Neuronal stem cell (in vitro differentiated cells): Measurements from ENCODE around the gene TMCO5A.

Experiments
- DNase-seq: peaks from one replicate; pipeline ENCODE4 v3.0.0-alpha.2; 2013; ENCODE audit warnings: low spot score
- H2AFZ ChIP-seq: one replicate; pipeline ENCODE4 v1.6.1; 2013; ENCODE audit warnings: mild to moderate bottlenecking, low read length, inconsistent platforms
- H2AK5ac ChIP-seq: 2 replicates; pipeline ENCODE4 v1.6.1; 2013; ENCODE audit warnings: low read depth, mild to moderate bottlenecking, inconsistent platforms, low read length, moderate library complexity, mixed read lengths
- H2BK120ac ChIP-seq: 2 replicates; pipeline ENCODE4 v1.6.1; 2013; ENCODE audit warnings: low read depth, mild to moderate bottlenecking, inconsistent platforms, low read length, moderate library complexity, mixed read lengths
- H2BK12ac ChIP-seq: one replicate; pipeline ENCODE4 v1.6.1; 2013; ENCODE audit warnings: low read length, inconsistent platforms
- H2BK15ac ChIP-seq: 2 replicates; pipeline ENCODE4 v1.6.1; 2013; ENCODE audit warnings: mild to moderate bottlenecking, low read length, inconsistent platforms, mixed read lengths
- H2BK5ac ChIP-seq: one replicate; pipeline ENCODE4 v1.6.1; 2013; ENCODE audit warnings: inconsistent platforms, mild to moderate bottlenecking, low read length, moderate library complexity
- H3K14ac ChIP-seq: one replicate; pipeline ENCODE4 v1.6.1; 2013; ENCODE audit warnings: low read length, inconsistent platforms
- H3K18ac ChIP-seq: 2 replicates; pipeline ENCODE4 v1.6.1; 2013; ENCODE audit warnings: low read length, inconsistent platforms
- H3K23ac ChIP-seq: 2 replicates; pipeline ENCODE4 v1.6.1; 2013; ENCODE audit warnings: low read depth, mild to moderate bottlenecking, mixed read lengths, low read length, inconsistent platforms; ENCODE audit not compliant: poor library complexity
- H3K27ac ChIP-seq: replicated peaks from 3 replicates; pipeline ENCODE4 v1.5.1; 2013; ENCODE audit warnings: low read length, inconsistent platforms
- H3K27me3 ChIP-seq, 3 experiments: 2 replicates each; pipeline ENCODE4 v1.6.1; 2013; ENCODE audit warnings: low read length in 3 of 3, mild to moderate bottlenecking in 2 of 3, inconsistent platforms in 1 of 3, low read depth in 1 of 3, mixed read lengths in 1 of 3, moderate library complexity in 1 of 3; ENCODE audit not compliant: control insufficient read depth in 3 of 3, insufficient read depth in 3 of 3
- H3K36me3 ChIP-seq, 2 donors: replicated peaks in 1 of 2; 2 replicates each; pipeline ENCODE4 v1.6.1; 2013; ENCODE audit warnings: low read length in 2 of 2; ENCODE audit not compliant: control insufficient read depth in 2 of 2, insufficient read depth in 2 of 2
- H3K4ac ChIP-seq: 2 replicates; pipeline ENCODE4 v1.6.1; 2013; ENCODE audit warnings: inconsistent platforms, mild to moderate bottlenecking, low read length, moderate library complexity
- H3K4me1 ChIP-seq, 2 donors: 1 replicate in 1 of 2; 2 replicates in 1 of 2; pipeline ENCODE4 v1.6.1; 2013; ENCODE audit warnings: low read length in 2 of 2, low read depth in 1 of 2; ENCODE audit not compliant: control insufficient read depth in 2 of 2, insufficient read depth in 1 of 2
- H3K4me2 ChIP-seq: one replicate; pipeline ENCODE4 v1.6.1; 2013; ENCODE audit warnings: mild to moderate bottlenecking, low read length, inconsistent platforms; ENCODE audit not compliant: insufficient read depth, poor library complexity, severe bottlenecking
- H3K4me3 ChIP-seq, 2 donors: 2 replicates each; pipeline ENCODE4 v1.5.1; 2013; ENCODE audit warnings: low read length in 2 of 2, mild to moderate bottlenecking in 2 of 2, inconsistent platforms in 1 of 2, moderate library complexity in 1 of 2
- H3K79me1 ChIP-seq: one replicate; pipeline ENCODE4 v1.6.1; 2013; ENCODE audit warnings: low read depth, mild to moderate bottlenecking, inconsistent platforms, low read length, moderate library complexity
- H3K9ac ChIP-seq: one replicate; pipeline ENCODE4 v1.6.1; 2013; ENCODE audit warnings: mild to moderate bottlenecking, low read depth, low read length, inconsistent platforms; ENCODE audit not compliant: poor library complexity
- H3K9me3 ChIP-seq, 2 donors: replicated peaks in 1 of 2; 2 replicates each; pipeline versions ENCODE3 to v1.6.1; 2013; ENCODE audit warnings: low read length in 2 of 2, mild to moderate bottlenecking in 2 of 2, inconsistent platforms in 1 of 2, low read depth in 1 of 2, mixed read lengths in 1 of 2, moderate library complexity in 1 of 2; ENCODE audit not compliant: control insufficient read depth in 2 of 2, insufficient read depth in 1 of 2
- H4K8ac ChIP-seq: one replicate; pipeline ENCODE4 v1.6.1; 2013; ENCODE audit warnings: low read depth, mild to moderate bottlenecking, inconsistent platforms, low read length, moderate library complexity
- H4K91ac ChIP-seq: one replicate; pipeline ENCODE4 v1.6.1; 2013; ENCODE audit warnings: low read length, low read depth, mild to moderate bottlenecking, inconsistent platforms; ENCODE audit not compliant: poor library complexity
- WGBS, 2 donors: extraction: QIAGEN DNeasy Blood & Tissue Kit; methylation state at CpG; one replicate each; pipeline ENCODE4 v1.1.7; 2013; ENCODE audit warnings: missing lambda C conversion rate in 2 of 2, mixed read lengths in 1 of 2; ENCODE audit not compliant: insufficient read length in 2 of 2, insufficient replicate concordance in 1 of 2; ENCODE audit errors: extremely low coverage in 2 of 2; 5-methylcytosine and 5-hydroxymethylcytosine counted together

Gene TMCO5A

GRCh38 chr15:37995461-37996347 is 61.3 kb downstream of the TMCO5A start:
- Histone ChIP-seq H3K4ac (no peak overlapping the region), H3K27me3 (no peaks in the 10 kb centered on the region), H3K23ac (no peak overlapping the region), H2BK120ac (no peak overlapping the region), H2BK15ac (no peak overlapping the region), H2AFZ (peak overlapping the region; percentile 27), H3K4me1 (no peaks in the 10 kb centered on the region), H3K4me2 (no peak overlapping the region), H3K9me3 (no peaks in the 10 kb centered on the region), H4K8ac (no peak overlapping the region), H3K9ac (no peak overlapping the region), H3K36me3 (no peaks in the 10 kb centered on the region), H2BK5ac (no peak overlapping the region), H3K79me1 (no peaks in the 10 kb centered on the region), H3K4me3 (no peak overlapping the region), H4K91ac (no peak overlapping the region), H3K18ac (no peak overlapping the region), H3K27ac (no peak overlapping the region), H2BK12ac (no peak overlapping the region), H3K14ac (no peak overlapping the region), H2AK5ac (no peak overlapping the region)
- peak; percentile 52 for DNase-seq
- no CpG with 5 or more reads among the region's 8 CpGs for WGBS, 2 donors
